NB4 (cell line): ENCODE results near the gene EIF3I.

Experiments
- TF ChIP-seq, protein P1 (sequence below): IDR thresholded peaks from one replicate; pipeline ENCODE4 v1.5.1; 2012; ENCODE audit warnings: low read depth, low read length
- TF ChIP-seq, protein P2 (sequence below): IDR thresholded peaks from 2 replicates; pipeline ENCODE4 v1.6.1; 2011; ENCODE audit warnings: low read depth, low read length

DNA sequence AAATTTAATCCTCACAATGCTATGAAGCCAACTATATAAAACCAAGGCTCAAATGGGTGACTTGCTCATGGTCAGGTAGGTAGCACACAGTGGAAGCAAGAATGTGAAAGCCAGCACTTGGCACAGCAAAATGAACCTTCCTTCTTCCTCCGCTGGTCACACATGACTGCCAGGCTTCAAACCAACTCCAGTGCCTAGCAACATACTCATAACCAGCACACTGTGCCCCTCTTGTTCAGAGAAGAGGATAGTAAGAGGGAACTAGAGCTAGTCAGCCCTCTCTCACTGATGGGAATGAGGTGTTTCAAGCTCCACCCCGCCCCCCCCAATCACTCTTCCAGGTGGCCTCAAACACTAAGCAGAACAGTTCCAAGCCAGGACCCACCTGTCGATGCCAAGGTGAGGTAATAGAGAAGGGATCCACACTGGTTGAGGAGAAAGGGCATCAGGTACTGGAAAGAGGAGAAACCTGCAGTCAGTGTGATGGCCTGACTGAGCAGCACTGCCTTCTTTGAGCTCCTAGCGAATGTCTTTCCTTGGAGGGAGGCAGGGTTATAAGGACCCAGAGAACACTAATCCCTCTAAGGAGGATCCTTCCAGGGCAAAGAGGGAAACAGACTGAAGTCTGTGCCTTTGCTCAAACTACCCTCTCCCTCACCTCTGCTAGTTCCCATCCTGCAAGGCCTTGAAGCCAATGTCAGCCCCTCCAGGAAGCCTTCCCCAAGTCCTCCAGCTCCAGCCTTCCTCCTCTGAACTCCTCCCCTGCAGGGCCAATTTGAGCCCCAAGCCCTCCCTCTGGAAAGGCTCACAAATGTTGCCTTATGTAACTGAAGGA lies 1.2 kb upstream of the EIF3I start:
- TF ChIP-seq, protein P1, sequence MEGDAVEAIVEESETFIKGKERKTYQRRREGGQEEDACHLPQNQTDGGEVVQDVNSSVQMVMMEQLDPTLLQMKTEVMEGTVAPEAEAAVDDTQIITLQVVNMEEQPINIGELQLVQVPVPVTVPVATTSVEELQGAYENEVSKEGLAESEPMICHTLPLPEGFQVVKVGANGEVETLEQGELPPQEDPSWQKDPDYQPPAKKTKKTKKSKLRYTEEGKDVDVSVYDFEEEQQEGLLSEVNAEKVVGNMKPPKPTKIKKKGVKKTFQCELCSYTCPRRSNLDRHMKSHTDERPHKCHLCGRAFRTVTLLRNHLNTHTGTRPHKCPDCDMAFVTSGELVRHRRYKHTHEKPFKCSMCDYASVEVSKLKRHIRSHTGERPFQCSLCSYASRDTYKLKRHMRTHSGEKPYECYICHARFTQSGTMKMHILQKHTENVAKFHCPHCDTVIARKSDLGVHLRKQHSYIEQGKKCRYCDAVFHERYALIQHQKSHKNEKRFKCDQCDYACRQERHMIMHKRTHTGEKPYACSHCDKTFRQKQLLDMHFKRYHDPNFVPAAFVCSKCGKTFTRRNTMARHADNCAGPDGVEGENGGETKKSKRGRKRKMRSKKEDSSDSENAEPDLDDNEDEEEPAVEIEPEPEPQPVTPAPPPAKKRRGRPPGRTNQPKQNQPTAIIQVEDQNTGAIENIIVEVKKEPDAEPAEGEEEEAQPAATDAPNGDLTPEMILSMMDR = no peak
- TF ChIP-seq, protein P2, sequence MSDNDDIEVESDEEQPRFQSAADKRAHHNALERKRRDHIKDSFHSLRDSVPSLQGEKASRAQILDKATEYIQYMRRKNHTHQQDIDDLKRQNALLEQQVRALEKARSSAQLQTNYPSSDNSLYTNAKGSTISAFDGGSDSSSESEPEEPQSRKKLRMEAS = no peak
